ENCODE results near the gene SRC. TPM values are rescaled to one million over a fixed set of nuclear protein-coding genes. Genes with fewer than 3 reads are reported as not detected.
A peak's percentile ranks its signal among the peaks of the same experiment; 100 is the strongest.

The SRC gene
- total RNA-seq, 2 donors from 2014 or later, result 75.6 to 109 TPM

GRCh38 chr20:37405351-37405897 is 59.5 kb downstream of the SRC start:
- no peak overlapping the region for H3K9ac ChIP-seq (ENCODE audit: extremely low read depth, low read length, poor library complexity, severe bottlenecking)
- no peaks in the 10 kb centered on the region for H3K27me3 ChIP-seq (ENCODE audit: control insufficient read depth, insufficient read depth, low read length, poor library complexity, severe bottlenecking)
- no peak for TF ChIP-seq CTCF (conservative IDR thresholded peaks at IDR 0.05)
- no peaks in the 10 kb centered on the region for H3K9me3 Mint-ChIP-seq
- H3K27me3 Mint-ChIP-seq (ENCODE audit: insufficient read depth), result peaks cover 11% of the 10 kb centered on the region
- no peak overlapping the region for H3K4me3 ChIP-seq (ENCODE audit: low read length)
- peaks cover 37% of the 10 kb centered on the region for H3K36me3 Mint-ChIP-seq (ENCODE audit: low read depth)
- peaks cover 25% of the 10 kb centered on the region for H3K36me3 ChIP-seq (ENCODE audit: control insufficient read depth, insufficient read depth, low read length)
- peak overlapping the region; percentile 47 for H3K4me3 Mint-ChIP-seq
- no peaks in the 10 kb centered on the region for H3K9me3 ChIP-seq (ENCODE audit: control insufficient read depth, low read length)
- H3K27ac ChIP-seq (ENCODE audit: low read depth, low read length), result no peak overlapping the region
- 86 to 87% methylated on average over 11 of the region's 11 CpGs for WGBS, 2 experiments (ENCODE audit: insufficient coverage in 1 of 2, insufficient read length in 1 of 2)
- no peak overlapping the region for H3K27ac Mint-ChIP-seq
- H3K4me1 ChIP-seq (ENCODE audit: control insufficient read depth, insufficient read depth, low read length), result no peaks in the 10 kb centered on the region
- peak; percentile 49 for DNase-seq
- peaks cover 11% of the 10 kb centered on the region for H3K4me1 Mint-ChIP-seq

- peak overlapping the region; percentile 74 for H3K4me3 ChIP-seq (ENCODE audit: low read length)
- peaks cover 30% of the 10 kb centered on the region for H3K36me3 Mint-ChIP-seq (ENCODE audit: low read depth)
- TF ChIP-seq CTCF (conservative IDR thresholded peaks at IDR 0.05), result no peak
- H3K4me1 ChIP-seq (ENCODE audit: control insufficient read depth, insufficient read depth, low read length), result no peaks in the 10 kb centered on the region
- H3K27ac ChIP-seq (ENCODE audit: low read depth, low read length), result no peak overlapping the region
- H3K4me3 Mint-ChIP-seq, result peak overlapping the region; percentile 47
- peaks cover 16% of the 10 kb centered on the region for H3K36me3 ChIP-seq (ENCODE audit: control insufficient read depth, insufficient read depth, low read length)
- no peaks in the 10 kb centered on the region for H3K9me3 Mint-ChIP-seq
- peak overlapping the region; percentile 64 for H3K27ac Mint-ChIP-seq
- peak; percentile 76 for DNase-seq
- H3K27me3 ChIP-seq (ENCODE audit: control insufficient read depth, insufficient read depth, low read length, poor library complexity, severe bottlenecking), result no peaks in the 10 kb centered on the region
- H3K4me1 Mint-ChIP-seq, result peaks cover 11% of the 10 kb centered on the region
- H3K27me3 Mint-ChIP-seq (ENCODE audit: insufficient read depth), result peaks cover 11% of the 10 kb centered on the region
- 23 to 51% methylated on average over 13 to 49 of the region's 49 CpGs for WGBS, 2 experiments (ENCODE audit: insufficient coverage in 1 of 2, insufficient read length in 1 of 2)
- H3K9me3 ChIP-seq (ENCODE audit: control insufficient read depth, low read length), result no peaks in the 10 kb centered on the region
- H3K9ac ChIP-seq (ENCODE audit: extremely low read depth, low read length, poor library complexity, severe bottlenecking), result peak overlapping the region; percentile 53
These were observed 60.4 kb downstream of the SRC start for GRCh38 chr20:37406010-37406998.

GRCh38 chr20:37407019-37407566 is 61.2 kb downstream of the SRC start:
- peak overlapping the region; percentile 13 for H3K27ac Mint-ChIP-seq
- H3K36me3 ChIP-seq (ENCODE audit: control insufficient read depth, insufficient read depth, low read length), result peaks cover 8% of the 10 kb centered on the region
- peak overlapping the region; percentile 87 for H3K27ac ChIP-seq (ENCODE audit: low read depth, low read length)
- no peaks in the 10 kb centered on the region for H3K4me1 ChIP-seq (ENCODE audit: control insufficient read depth, insufficient read depth, low read length)
- no peaks in the 10 kb centered on the region for H3K9me3 Mint-ChIP-seq
- H3K4me3 Mint-ChIP-seq, result peak overlapping the region; percentile 47
- no peaks in the 10 kb centered on the region for H3K27me3 ChIP-seq (ENCODE audit: control insufficient read depth, insufficient read depth, low read length, poor library complexity, severe bottlenecking)
- no peak for TF ChIP-seq CTCF (conservative IDR thresholded peaks at IDR 0.05)
- peaks cover 22% of the 10 kb centered on the region for H3K36me3 Mint-ChIP-seq (ENCODE audit: low read depth)
- H3K4me3 ChIP-seq (ENCODE audit: low read length), result peak overlapping the region; percentile 74
- peak; percentile 42 for DNase-seq
- H3K9ac ChIP-seq (ENCODE audit: extremely low read depth, low read length, poor library complexity, severe bottlenecking), result peak overlapping the region; percentile 53
- 69% methylated on average over 6 of the region's 7 CpGs; no CpG with 5 or more reads in 1 of the 2 experiments for WGBS, 2 experiments (ENCODE audit: insufficient coverage in 1 of 2, insufficient read length in 1 of 2)
- peaks cover 11% of the 10 kb centered on the region for H3K4me1 Mint-ChIP-seq
- H3K9me3 ChIP-seq (ENCODE audit: control insufficient read depth, low read length), result no peaks in the 10 kb centered on the region
- peaks cover 11% of the 10 kb centered on the region for H3K27me3 Mint-ChIP-seq (ENCODE audit: insufficient read depth)
